Gastrocnemius medialis (tissue), 4 donors: ENCODE data around the gene HTN3. TPM values are rescaled to one million over a fixed set of nuclear protein-coding genes. Genes with fewer than 3 reads are reported as not detected.

ENCODE experiments used
- ATAC-seq, 2 donors: fragments of 150-250 bp; one replicate each; pipeline ENCODE4 v1.9.1; 2016
- DNase-seq, 2 donors: peaks; one replicate each; pipeline ENCODE4 v3.0.0-alpha.2; 2019
- H3K27ac ChIP-seq, 4 donors: fragments of 200-600 bp; sonication (generic); 1 replicate in 1 of 4; 2 replicates in 3 of 4; pipeline ENCODE4 v1.5.1; 2016 to 2018; ENCODE audit warnings: mild to moderate bottlenecking in 2 of 4, moderate library complexity in 1 of 4
- H3K27me3 ChIP-seq, 3 donors: fragments of 200-600 bp; sonication (generic) in 2 of 3; 1 replicate in 1 of 3; 2 replicates in 2 of 3; pipeline versions ENCODE4 v1.5.1 to v1.6.0; 2016 to 2019; ENCODE audit warnings: mild to moderate bottlenecking in 1 of 3, moderate library complexity in 1 of 3
- H3K36me3 ChIP-seq, 2 donors: fragments of 200-600 bp; sonication (generic) in 1 of 2; one replicate each; pipeline ENCODE4 v1.5.1; 2017 to 2018
- H3K4me1 ChIP-seq, 2 donors: fragments of 200-600 bp; sonication (generic) in 1 of 2; one replicate each; pipeline ENCODE4 v1.5.1; 2016 to 2017; ENCODE audit warnings: mild to moderate bottlenecking in 2 of 2
- H3K4me3 ChIP-seq, 4 donors: fragments of 200-600 bp; sonication (generic) in 3 of 4; 1 replicate in 1 of 4; 2 replicates in 3 of 4; pipeline ENCODE4 v1.5.1; 2016 to 2019; ENCODE audit warnings: mild to moderate bottlenecking in 2 of 4
- H3K9me3 ChIP-seq, 3 donors: fragments of 200-600 bp; sonication (generic) in 2 of 3; 1 replicate in 1 of 3; 2 replicates in 2 of 3; pipeline ENCODE4 v1.5.1; 2016 to 2019
- CTCF ChIP-seq, 5 experiments: fragments of 450-650 bp in 3 of 5; fragments of 200-600 bp in 2 of 5; sonication (generic) in 2 of 5; IDR thresholded peaks in 4 of 5; conservative IDR thresholded peaks in 1 of 5; 1 replicate in 4 of 5; 2 replicates in 1 of 5; pipeline ENCODE4 v1.5.1; 2016 to 2019; ENCODE audit warnings: antibody characterized with exemption in 5 of 5, mild to moderate bottlenecking in 3 of 5, moderate library complexity in 3 of 5
- POLR2A ChIP-seq, 2 donors: fragments of 450-650 bp; IDR thresholded peaks; one replicate each; pipeline ENCODE4 v1.6.1; 2017; ENCODE audit warnings: antibody characterized with exemption in 2 of 2, mild to moderate bottlenecking in 2 of 2, moderate library complexity in 2 of 2
- in situ Hi-C, 4 donors: fragments of 200-750 bp; cut with MboI; loops; one replicate each; pipeline versions ENCODE4 v1.15.0 to v1.8.0; 2017; ENCODE audit warnings: low sequenced_read_pairs in 4 of 4
- intact Hi-C: fragments of 100-400 bp; cut with DNase I; formaldehyde crosslinking; loops from one replicate; pipeline ENCODE4 v1.15.1; 2023; ENCODE audit warnings: low total_unique reads
- total RNA-seq, 4 donors: library from RNA; depleted of rRNA; stranded (reverse); fragments of >200 nt; gene quantifications; one replicate each; pipeline versions ENCODE4 v1.1.0 to v1.2.3, GENCODE V29; 2016

The HTN3 gene
- total RNA-seq, 4 donors from 2014 or later, result not detected

- Histone ChIP-seq H3K4me1 (no peaks in the 10 kb centered on the region), H3K4me3 (no peak overlapping the region), H3K27me3 (no peaks in the 10 kb centered on the region), H3K36me3 (no peaks in the 10 kb centered on the region), H3K27ac (no peak overlapping the region), H3K9me3 (no peaks in the 10 kb centered on the region)
- in situ Hi-C loops (no loop called here), intact Hi-C loops (no loop called here)
- DNase-seq (no peak), ATAC-seq (no peak)
- no peak for TF ChIP-seq CTCF (IDR thresholded peaks at IDR 0.05 in 4 of 5, conservative IDR thresholded peaks at IDR 0.05 in 1 of 5)
- no peak for TF ChIP-seq POLR2A (IDR thresholded peaks at IDR 0.05)
Measured at GRCh38 chr4:70057651-70058050, 29.4 kb downstream of the HTN3 start.

GRCh38 chr4:70059149-70059548, 30.9 kb downstream of the HTN3 start:
- in situ Hi-C loops (no loop called here), intact Hi-C loops (no loop called here)
- no peak for DNase-seq
- Histone ChIP-seq H3K4me3 (no peak overlapping the region), H3K9me3 (no peaks in the 10 kb centered on the region), H3K27me3 (no peaks in the 10 kb centered on the region), H3K27ac (no peak overlapping the region), H3K36me3 (no peaks in the 10 kb centered on the region), H3K4me1 (no peaks in the 10 kb centered on the region)
- no peak for ATAC-seq
- TF ChIP-seq POLR2A (IDR thresholded peaks at IDR 0.05) (no peak), CTCF (IDR thresholded peaks at IDR 0.05 in 4 of 5, conservative IDR thresholded peaks at IDR 0.05 in 1 of 5) (no peak)

- TF ChIP-seq POLR2A (IDR thresholded peaks at IDR 0.05) (no peak), CTCF (IDR thresholded peaks at IDR 0.05 in 4 of 5, conservative IDR thresholded peaks at IDR 0.05 in 1 of 5) (no peak)
- no peaks in the 10 kb centered on the region for H3K9me3 ChIP-seq
- H3K27ac ChIP-seq, result no peak overlapping the region
- ATAC-seq (no peak), DNase-seq (no peak)
- in situ Hi-C loops, result no loop called here
- H3K4me1 ChIP-seq, result no peaks in the 10 kb centered on the region
- H3K27me3 ChIP-seq, result no peaks in the 10 kb centered on the region
- H3K36me3 ChIP-seq, result no peaks in the 10 kb centered on the region
- no peak overlapping the region for H3K4me3 ChIP-seq
- intact Hi-C loops, result no loop called here
Measured at GRCh38 chr4:70062000-70062399, 33.7 kb downstream of the HTN3 start.

- no peaks in the 10 kb centered on the region for H3K9me3 ChIP-seq
- no peaks in the 10 kb centered on the region for H3K4me1 ChIP-seq
- DNase-seq (no peak), ATAC-seq (no peak)
- H3K4me3 ChIP-seq, result no peak overlapping the region
- no peaks in the 10 kb centered on the region for H3K36me3 ChIP-seq
- TF ChIP-seq CTCF (IDR thresholded peaks at IDR 0.05 in 4 of 5, conservative IDR thresholded peaks at IDR 0.05 in 1 of 5), result no peak
- no peak for TF ChIP-seq POLR2A (IDR thresholded peaks at IDR 0.05)
- H3K27me3 ChIP-seq, result no peaks in the 10 kb centered on the region
- intact Hi-C loops, result no loop called here
- in situ Hi-C loops, result no loop called here
- no peak overlapping the region for H3K27ac ChIP-seq
Measured at GRCh38 chr4:70080205-70080604, 51.9 kb downstream of the HTN3 start.

Other genes with a start within 250 kb of the HTN3 start
- gene SULT1E1, start 168.3 kb upstream of the HTN3 start, total RNA-seq, result not detected
- not detected for gene CSN1S1, start 97.4 kb upstream of the HTN3 start, total RNA-seq
- gene CSN2, start 62.7 kb upstream of the HTN3 start, total RNA-seq, result not detected
- gene STATH, start 32.5 kb upstream of the HTN3 start, total RNA-seq, result not detected
- gene HTN1, start 22.0 kb downstream of the HTN3 start, total RNA-seq, result not detected
- gene PRR27, start 125.8 kb downstream of the HTN3 start, total RNA-seq, result not detected
- not detected for gene ODAM, start 167.3 kb downstream of the HTN3 start, total RNA-seq
- not detected for gene FDCSP, start 197.7 kb downstream of the HTN3 start, total RNA-seq
- gene CSN3, start 214.1 kb downstream of the HTN3 start, total RNA-seq, result not detected